Measurements from ENCODE around the gene ATG2B.

ATG2B gene

GRCh38 chr14:96345669-96346068, 17.5 kb downstream of the ATG2B start:
- TF ChIP-seq CTCF (conservative IDR thresholded peaks at IDR 0.05; ENCODE audit: low read length) = no peak
- DNase-seq (ENCODE audit: low read depth) = no peak
- H3K4me3 ChIP-seq (ENCODE audit: low read length) = no peak overlapping the region

- no peak for DNase-seq (ENCODE audit: low read depth)
- no peak for TF ChIP-seq CTCF (conservative IDR thresholded peaks at IDR 0.05; ENCODE audit: low read length)
- H3K4me3 ChIP-seq (ENCODE audit: low read length) = no peak overlapping the region
Observed at GRCh38 chr14:96341323-96341722, 21.8 kb downstream of the ATG2B start.

- no peak for TF ChIP-seq CTCF (conservative IDR thresholded peaks at IDR 0.05; ENCODE audit: low read length)
Observed at GRCh38 chr14:96338551-96338950, 24.6 kb downstream of the ATG2B start.

GRCh38 chr14:96324219-96324618, 38.9 kb downstream of the ATG2B start:
- TF ChIP-seq CTCF (conservative IDR thresholded peaks at IDR 0.05; ENCODE audit: low read length) = no peak
- no peak for DNase-seq (ENCODE audit: low read depth)
- H3K4me3 ChIP-seq (ENCODE audit: low read length) = no peak overlapping the region

More at GRCh38 chr14:96338551-96338950, 24.6 kb downstream of the ATG2B start:
- no peak overlapping the region for H3K4me3 ChIP-seq (ENCODE audit: low read length)
- no peak for DNase-seq (ENCODE audit: low read depth)

GRCh38 chr14:96320605-96321004, 42.5 kb downstream of the ATG2B start:
- no peak for TF ChIP-seq CTCF (conservative IDR thresholded peaks at IDR 0.05; ENCODE audit: low read length)
- DNase-seq (ENCODE audit: low read depth) = no peak
- H3K4me3 ChIP-seq (ENCODE audit: low read length) = no peak overlapping the region

- no peak for DNase-seq (ENCODE audit: low read depth)
- no peak for TF ChIP-seq CTCF (conservative IDR thresholded peaks at IDR 0.05; ENCODE audit: low read length)
Observed at GRCh38 chr14:96318836-96319235, 44.3 kb downstream of the ATG2B start.

GRCh38 chr14:96316087-96316486, 47.1 kb downstream of the ATG2B start:
- TF ChIP-seq CTCF (conservative IDR thresholded peaks at IDR 0.05; ENCODE audit: low read length) = no peak
- H3K4me3 ChIP-seq (ENCODE audit: low read length) = no peak overlapping the region
- no peak for DNase-seq (ENCODE audit: low read depth)

More at GRCh38 chr14:96318836-96319235, 44.3 kb downstream of the ATG2B start:
- H3K4me3 ChIP-seq (ENCODE audit: low read length) = no peak overlapping the region

Data from AG10803 (cell line).